ENCODE data around the gene CLDN9. TPM values are rescaled to one million over a fixed set of nuclear protein-coding genes. Genes with fewer than 3 reads are reported as not detected.

CLDN9 gene
- total RNA-seq, 1 donor, result not detected

DNA sequence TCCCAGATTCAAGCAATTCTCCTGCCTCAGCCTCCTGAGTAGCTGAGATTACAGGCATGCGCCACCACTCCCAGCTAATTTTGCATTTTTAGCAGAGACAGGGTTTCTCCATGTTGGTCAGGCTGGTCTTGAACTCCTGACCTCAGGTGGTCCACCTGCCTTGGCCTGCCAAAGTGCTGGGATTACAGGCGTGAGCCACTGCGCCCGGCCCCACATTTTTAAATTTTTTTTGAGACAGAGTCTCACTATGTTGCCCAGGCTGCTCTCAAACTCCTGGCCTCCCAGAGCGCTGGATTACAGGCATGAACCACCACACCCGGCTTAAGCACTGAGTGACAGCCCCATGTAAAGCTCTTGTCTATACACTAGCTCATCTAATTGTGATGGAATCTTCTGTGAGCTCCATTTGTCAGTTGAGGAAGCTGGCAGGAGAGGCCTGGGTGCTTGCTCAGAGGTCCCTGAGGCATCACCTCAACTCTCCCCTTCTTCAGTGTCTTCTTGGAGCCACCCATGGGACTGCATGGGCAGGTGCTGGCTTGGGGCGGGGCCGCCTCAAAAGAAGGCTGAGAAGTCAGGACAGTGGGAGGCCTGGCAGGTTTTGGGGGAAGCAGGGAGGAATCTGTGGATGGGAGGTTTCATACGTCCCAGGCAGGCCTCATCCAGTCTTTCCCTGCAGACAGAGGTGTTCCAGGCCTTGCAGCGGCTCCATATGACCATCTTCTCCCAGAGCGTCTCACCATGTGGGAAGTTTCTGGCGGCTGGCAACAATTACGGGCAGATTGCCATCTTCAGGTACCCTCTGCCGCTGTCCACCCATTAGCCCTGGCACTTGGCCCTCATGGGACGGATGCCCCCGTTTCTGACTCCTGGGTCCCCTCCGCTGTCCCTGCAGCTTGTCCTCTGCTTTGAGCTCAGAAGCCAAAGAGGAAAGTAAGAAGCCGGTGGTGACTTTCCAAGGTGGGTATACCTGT is 12.6 kb downstream of the CLDN9 start:
- H4K20me1 ChIP-seq (ENCODE audit: insufficient read depth, low read length), result peaks cover 42% of the 10 kb centered on the region

GRCh38 chr16:3026003-3026378 is 13.3 kb downstream of the CLDN9 start:
- peak; percentile 85 for DNase-seq (ENCODE audit: insufficient read length, low spot score, missing footprints)
- no peak overlapping the region for H2AFZ ChIP-seq (ENCODE audit: low read length)
- no peaks in the 10 kb centered on the region for H3K9me3 ChIP-seq (ENCODE audit: low read depth, low read length)
- no peak overlapping the region for H3K4me3 ChIP-seq (ENCODE audit: insufficient read depth, low read length)
- H3K27me3 ChIP-seq (ENCODE audit: insufficient read depth, low read length), result peaks cover 16% of the 10 kb centered on the region
- peaks cover 39% of the 10 kb centered on the region for H4K20me1 ChIP-seq (ENCODE audit: insufficient read depth, low read length)
- peaks cover 20% of the 10 kb centered on the region for H3K4me1 ChIP-seq (ENCODE audit: insufficient read depth, low read length)
- no peak overlapping the region for H3K27ac ChIP-seq (ENCODE audit: low read depth, low read length)
- H3K4me2 ChIP-seq (ENCODE audit: insufficient read depth, low read length), result no peak overlapping the region
- H3K79me2 ChIP-seq (ENCODE audit: insufficient read depth, low read length), result no peaks in the 10 kb centered on the region
- peaks cover 24% of the 10 kb centered on the region for H3K36me3 ChIP-seq (ENCODE audit: insufficient read depth, low read length)
- TF ChIP-seq CTCF (IDR thresholded peaks at IDR 0.05; ENCODE audit: extremely low read depth, low read depth, low read length), result no peak

More for the DNA sequence above, 12.6 kb downstream of the CLDN9 start:
- H3K36me3 ChIP-seq (ENCODE audit: insufficient read depth, low read length), result peaks cover 24% of the 10 kb centered on the region
- no peak overlapping the region for H3K4me3 ChIP-seq (ENCODE audit: insufficient read depth, low read length)
- TF ChIP-seq CTCF (IDR thresholded peaks at IDR 0.05; ENCODE audit: extremely low read depth, low read depth, low read length), result no peak
- DNase-seq (ENCODE audit: insufficient read length, low spot score, missing footprints), result no peak
- H3K27ac ChIP-seq (ENCODE audit: low read depth, low read length), result no peak overlapping the region
- H3K27me3 ChIP-seq (ENCODE audit: insufficient read depth, low read length), result peaks cover 16% of the 10 kb centered on the region
- H3K4me1 ChIP-seq (ENCODE audit: insufficient read depth, low read length), result peaks cover 20% of the 10 kb centered on the region
- H3K79me2 ChIP-seq (ENCODE audit: insufficient read depth, low read length), result no peaks in the 10 kb centered on the region
- no peak overlapping the region for H2AFZ ChIP-seq (ENCODE audit: low read length)
- no peaks in the 10 kb centered on the region for H3K9me3 ChIP-seq (ENCODE audit: low read depth, low read length)
- no peak overlapping the region for H3K4me2 ChIP-seq (ENCODE audit: insufficient read depth, low read length)

- no peak for TF ChIP-seq CTCF (IDR thresholded peaks at IDR 0.05; ENCODE audit: extremely low read depth, low read depth, low read length)
- peaks cover 20% of the 10 kb centered on the region for H3K4me1 ChIP-seq (ENCODE audit: insufficient read depth, low read length)
- H3K4me2 ChIP-seq (ENCODE audit: insufficient read depth, low read length), result no peak overlapping the region
- H3K9me3 ChIP-seq (ENCODE audit: low read depth, low read length), result no peaks in the 10 kb centered on the region
- no peaks in the 10 kb centered on the region for H3K79me2 ChIP-seq (ENCODE audit: insufficient read depth, low read length)
- no peak overlapping the region for H3K4me3 ChIP-seq (ENCODE audit: insufficient read depth, low read length)
- peaks cover 20% of the 10 kb centered on the region for H3K36me3 ChIP-seq (ENCODE audit: insufficient read depth, low read length)
- no peak overlapping the region for H3K27ac ChIP-seq (ENCODE audit: low read depth, low read length)
- no peak for DNase-seq (ENCODE audit: insufficient read length, low spot score, missing footprints)
- H3K27me3 ChIP-seq (ENCODE audit: insufficient read depth, low read length), result peaks cover 16% of the 10 kb centered on the region
- no peak overlapping the region for H2AFZ ChIP-seq (ENCODE audit: low read length)
- H4K20me1 ChIP-seq (ENCODE audit: insufficient read depth, low read length), result peaks cover 30% of the 10 kb centered on the region
These were observed 14.1 kb downstream of the CLDN9 start for GRCh38 chr16:3026609-3027488.

- no peak for TF ChIP-seq CTCF (IDR thresholded peaks at IDR 0.05; ENCODE audit: extremely low read depth, low read depth, low read length)
- no peak overlapping the region for H2AFZ ChIP-seq (ENCODE audit: low read length)
- no peak overlapping the region for H3K4me2 ChIP-seq (ENCODE audit: insufficient read depth, low read length)
- H3K27ac ChIP-seq (ENCODE audit: low read depth, low read length), result no peak overlapping the region
- H3K4me3 ChIP-seq (ENCODE audit: insufficient read depth, low read length), result no peak overlapping the region
- peaks cover 26% of the 10 kb centered on the region for H4K20me1 ChIP-seq (ENCODE audit: insufficient read depth, low read length)
- DNase-seq (ENCODE audit: insufficient read length, low spot score, missing footprints), result no peak
- H3K79me2 ChIP-seq (ENCODE audit: insufficient read depth, low read length), result no peaks in the 10 kb centered on the region
- H3K4me1 ChIP-seq (ENCODE audit: insufficient read depth, low read length), result peaks cover 14% of the 10 kb centered on the region
- no peaks in the 10 kb centered on the region for H3K9me3 ChIP-seq (ENCODE audit: low read depth, low read length)
- H3K27me3 ChIP-seq (ENCODE audit: insufficient read depth, low read length), result peaks cover 21% of the 10 kb centered on the region
- peaks cover 14% of the 10 kb centered on the region for H3K36me3 ChIP-seq (ENCODE audit: insufficient read depth, low read length)
These were observed 14.7 kb downstream of the CLDN9 start for GRCh38 chr16:3027489-3027795.
